ENCODE results near the gene SLC6A3.
"Not testable (repeated sequence)": the region's sequence is repeated elsewhere in the genome, so short reads cannot be mapped to it uniquely, and the experiment has no call there.

The SLC6A3 gene

GRCh38 chr5:1385395-1386273 lies 59.6 kb downstream of the SLC6A3 start:
- DNase-seq = peak; percentile 74 to 79

GRCh38 chr5:1384521-1384920 lies 60.7 kb downstream of the SLC6A3 start:
- no peak for DNase-seq

GRCh38 chr5:1383886-1384401 lies 61.3 kb downstream of the SLC6A3 start:
- no peak for DNase-seq

GRCh38 chr5:1383344-1383743 lies 61.9 kb downstream of the SLC6A3 start:
- DNase-seq = no peak

GRCh38 chr5:1382248-1382700 lies 63.0 kb downstream of the SLC6A3 start:
- no peak for DNase-seq

- DNase-seq = no peak
These were observed 63.6 kb downstream of the SLC6A3 start for GRCh38 chr5:1381370-1382247.

- DNase-seq = no peak
These were observed 64.3 kb downstream of the SLC6A3 start for GRCh38 chr5:1380910-1381309.

- peak; percentile 43 to 51 for DNase-seq
These were observed 65.0 kb downstream of the SLC6A3 start for GRCh38 chr5:1380011-1380817.

- DNase-seq = no peak
These were observed 66.2 kb downstream of the SLC6A3 start for GRCh38 chr5:1378866-1379659.

GRCh38 chr5:1378096-1378495 lies 67.1 kb downstream of the SLC6A3 start:
- DNase-seq = no peak

GRCh38 chr5:1376981-1377380 lies 68.3 kb downstream of the SLC6A3 start:
- DNase-seq = no peak

GRCh38 chr5:1375871-1376810 lies 69.1 kb downstream of the SLC6A3 start:
- no peak for DNase-seq

- DNase-seq = no peak
These were observed 70.6 kb downstream of the SLC6A3 start for GRCh38 chr5:1374679-1375055.

GRCh38 chr5:1374030-1374678 lies 71.1 kb downstream of the SLC6A3 start:
- no peak for DNase-seq

GRCh38 chr5:1371972-1372342 lies 73.3 kb downstream of the SLC6A3 start:
- not testable (repeated sequence) for DNase-seq

GRCh38 chr5:1371218-1371971 lies 73.8 kb downstream of the SLC6A3 start:
- no peak for DNase-seq

- DNase-seq = no peak
These were observed 75.2 kb downstream of the SLC6A3 start for GRCh38 chr5:1370006-1370405.

GRCh38 chr5:1368756-1369155 lies 76.5 kb downstream of the SLC6A3 start:
- DNase-seq = no peak

- DNase-seq = no peak
These were observed 77.0 kb downstream of the SLC6A3 start for GRCh38 chr5:1368236-1368635.
